HepG2 (cell line): ENCODE measurements around the gene ARHGEF6. TPM values are rescaled to one million over a fixed set of nuclear protein-coding genes. Genes with fewer than 3 reads are reported as not detected.

Experiments
- ATAC-seq: fragments of 200-7000 bp; cut with Tn5 transposase; 3 replicates; pipeline ENCODE4 v1.9.1; 2020; ENCODE audit warnings: mild to moderate bottlenecking, moderate library complexity
- BruUV-seq: library from RNA; stranded (reverse); fragments of 400-500 nt; replicated peaks from 2 replicates; lab custom pipeline; 2021; lab: Mats Ljungman, UMichigan
- CTCF ChIA-PET: fragments of 300-600 bp; formaldehyde crosslinking; extraction: SDS; loops from one replicate; lab custom pipeline; 2021; ENCODE audit warnings: low total read pairs, inconsistent platforms, low intra/inter-chr PET ratio; lab: Yijun Ruan, JAX
- POLR2A ChIA-PET: fragments of 350-600 bp; sonication (Branson Sonifier 250); formaldehyde crosslinking; loops from one replicate; lab custom pipeline; 2020; ENCODE audit warnings: antibody characterized with exemption, inconsistent platforms; lab: Yijun Ruan, JAX
- DNase-seq: peaks from one replicate; pipeline ENCODE4 v3.0.0-alpha.2; 2015; ENCODE audit warnings: low spot score
- FAIRE-seq: peaks from 3 replicates; lab custom pipeline; 2011; peaks lifted over from hg19 to GRCh38; lab: Jason Lieb, UNC
- H2AFZ ChIP-seq: one replicate; pipeline ENCODE4 v1.6.1; 2011; ENCODE audit warnings: low read length, inconsistent platforms
- H3K27ac ChIP-seq: fragments of 300-600 bp; 3 replicates; pipeline ENCODE4 v1.8.0; 2011; ENCODE audit warnings: mixed run types, mild to moderate bottlenecking, mixed read lengths, low read length, inconsistent platforms; ENCODE audit not compliant: insufficient read depth; ENCODE audit errors: extremely low read length
- H3K27me3 ChIP-seq, 2 experiments: fragments of 200-600 bp in 1 of 2; 2 replicates in 1 of 2; 3 replicates in 1 of 2; pipeline versions ENCODE4 v1.6.0 to v1.8.0; 2011; ENCODE audit warnings: low read length in 2 of 2, mild to moderate bottlenecking in 2 of 2, moderate library complexity in 2 of 2, inconsistent platforms in 1 of 2; ENCODE audit not compliant: insufficient read depth in 2 of 2, control insufficient read depth in 1 of 2
- H3K36me3 ChIP-seq, 2 experiments: fragments of 200-600 bp in 1 of 2; replicated peaks in 1 of 2; 2 replicates in 1 of 2; 3 replicates in 1 of 2; pipeline versions ENCODE4 v1.5.1 to v1.8.0; 2011; ENCODE audit warnings: low read length in 2 of 2, inconsistent platforms in 1 of 2; ENCODE audit not compliant: insufficient read depth in 2 of 2, control insufficient read depth in 1 of 2
- H3K4me1 ChIP-seq: 2 replicates; pipeline ENCODE4 v1.5.1; 2012; ENCODE audit warnings: low read length, inconsistent platforms; ENCODE audit not compliant: insufficient read depth
- H3K4me2 ChIP-seq: 2 replicates; pipeline ENCODE4 v1.6.0; 2011; ENCODE audit warnings: low read depth, low read length, inconsistent platforms
- H3K4me3 ChIP-seq, 3 experiments: fragments of 200-600 bp in 1 of 3; sonication (generic), shearing (Covaris generic) in 1 of 3; replicated peaks in 1 of 3; 2 replicates each; pipeline ENCODE4 v1.5.1; 2011 to 2016; ENCODE audit warnings: low read length in 3 of 3, inconsistent platforms in 2 of 3, low read depth in 2 of 3, mild to moderate bottlenecking in 2 of 3, control low read depth in 1 of 3, mixed read lengths in 1 of 3; ENCODE audit not compliant: insufficient read depth in 1 of 3
- H3K79me2 ChIP-seq: one replicate; pipeline ENCODE4 v1.6.1; 2011; ENCODE audit warnings: low read length, inconsistent platforms; ENCODE audit not compliant: insufficient read depth
- H3K9ac ChIP-seq: 2 replicates; pipeline ENCODE4 v1.6.0; 2011; ENCODE audit warnings: mild to moderate bottlenecking, low read depth, low read length, inconsistent platforms; ENCODE audit not compliant: insufficient read depth
- H3K9me3 ChIP-seq: 2 replicates; pipeline ENCODE4 v1.5.1; 2012; ENCODE audit warnings: mild to moderate bottlenecking, low read length
- H4K20me1 ChIP-seq: 2 replicates; pipeline ENCODE4 v1.6.0; 2011; ENCODE audit warnings: inconsistent platforms, mild to moderate bottlenecking, low read length, moderate library complexity; ENCODE audit not compliant: insufficient read depth
- JUND ChIP-seq: sonication (generic); formaldehyde crosslinking; IDR thresholded peaks from 2 replicates; pipeline ENCODE4 v1.8.0; 2022; ENCODE audit warnings: mild to moderate bottlenecking, missing genetic modification reagents
- NR1H2 ChIP-seq: sonication (generic); formaldehyde crosslinking; IDR thresholded peaks from 2 replicates; pipeline ENCODE4 v1.8.1; 2022; ENCODE audit warnings: low read depth, missing genetic modification reagents, borderline replicate concordance
- TBX3 ChIP-seq: fragments of 450-650 bp; IDR thresholded peaks from 2 replicates; pipeline ENCODE4 v1.6.1; 2017; ENCODE audit warnings: antibody characterized with exemption, mild to moderate bottlenecking, inconsistent platforms, borderline replicate concordance
- TEAD2 ChIP-seq: sonication (generic); formaldehyde crosslinking; IDR thresholded peaks from 2 replicates; pipeline ENCODE4 v1.9.0; 2021; ENCODE audit warnings: missing genetic modification reagents
- WIZ ChIP-seq: sonication (generic); formaldehyde crosslinking; IDR thresholded peaks from 2 replicates; pipeline ENCODE4 v1.5.1; 2020; ENCODE audit warnings: mild to moderate bottlenecking, missing genetic modification reagents
- ZNF234 ChIP-seq: sonication (generic); formaldehyde crosslinking; conservative IDR thresholded peaks from 2 replicates; pipeline ENCODE4 v1.5.1; 2020; ENCODE audit warnings: mild to moderate bottlenecking, missing genetic modification reagents
- ZNF296 ChIP-seq: sonication (generic); formaldehyde crosslinking; conservative IDR thresholded peaks from 2 replicates; pipeline ENCODE4 v1.5.0; 2020; ENCODE audit warnings: mild to moderate bottlenecking, missing genetic modification reagents
- ZNF513 ChIP-seq: sonication (generic); formaldehyde crosslinking; conservative IDR thresholded peaks from 2 replicates; pipeline ENCODE4 v1.5.0; 2020; ENCODE audit warnings: missing genetic modification reagents
- WGBS: methylation state at CpG from one replicate; pipeline ENCODE4 v1.1.6; 2017; ENCODE audit warnings: low lambda C conversion rate; 5-methylcytosine and 5-hydroxymethylcytosine counted together
- in situ Hi-C: cut with HindIII; loops from 2 replicates; pipeline ENCODE4 v1.10.0; 2017; ENCODE audit warnings: low pct_unique_long_range_greater_than_20kb; ENCODE audit not compliant: extremely low pct_ligation_motif_present
- intact Hi-C: fragments of 100-400 bp; cut with micrococcal nuclease; formaldehyde crosslinking; loops from one replicate; pipeline ENCODE4 v1.10.0; 2022; ENCODE audit not compliant: unreplicated experiment
- polyA plus RNA-seq, 8 experiments: library from polyadenylated mRNA; depleted of rRNA in 3 of 8; stranded (reverse) in 7 of 8; unstranded in 1 of 8; fragments of >200 nt; fragmentation: Illumina TruSeq in 4 of 8; extraction: Trizol in 4 of 8; gene quantifications; 2 replicates each; pipeline versions ENCODE4 v1.2.1 to v1.2.3, GENCODE V29; 2011 to 2016; ENCODE audit warnings: low read depth in 4 of 8, missing spikeins in 1 of 8, mixed read lengths in 1 of 8; ENCODE audit not compliant: insufficient read depth in 1 of 8
- total RNA-seq, 5 experiments: library from RNA; depleted of rRNA; stranded (reverse); fragments of >200 nt; fragmentation: Illumina TruSeq; extraction: Trizol; gene quantifications; 2 replicates each; pipeline ENCODE4 v1.2.3, GENCODE V29; 2016; ENCODE audit warnings: low read depth in 1 of 5

ARHGEF6 gene
- total and polyA plus RNA-seq, 2 of the 13 experiments (the other 11 are each of a cell fraction or from before 2014, with no cell fraction given), result 0.03 TPM; not detected in 1

DNA sequence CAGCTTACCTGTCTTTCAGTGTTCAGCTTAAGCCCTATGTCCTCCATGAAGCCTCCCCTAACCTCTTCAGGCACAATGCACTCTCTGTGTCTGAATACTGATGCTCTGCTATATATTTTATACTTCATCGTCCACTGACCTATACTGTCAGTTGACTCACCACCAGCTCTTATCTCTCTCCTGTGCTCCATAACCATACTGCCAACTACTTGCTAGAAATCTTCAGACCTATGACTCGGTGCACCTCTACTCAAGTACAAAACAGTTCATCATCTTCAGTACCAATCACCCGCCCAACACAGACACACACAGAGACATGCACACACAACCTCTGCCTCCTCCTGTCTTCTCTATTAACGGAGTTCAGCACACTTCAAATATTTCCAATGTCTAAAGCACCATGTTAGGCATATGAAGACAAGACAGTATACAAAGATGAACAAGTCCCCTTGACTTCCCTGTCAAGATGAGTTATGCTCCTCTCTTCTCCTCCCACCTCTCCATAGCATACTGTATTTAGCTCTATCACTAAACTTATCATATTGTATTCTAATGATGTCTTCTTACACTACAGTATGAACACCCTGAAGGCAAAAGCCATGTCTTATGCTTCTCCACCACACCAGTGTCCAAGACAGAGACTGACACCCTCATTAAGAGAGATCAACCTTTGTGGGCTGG is 42.5 kb downstream of the ARHGEF6 start:
- intact Hi-C loops, result no loop called here
- TF ChIP-seq ZNF296 (no peak), WIZ (CRISPR knock-in tag) (no peak), TEAD2 (no peak), JUND (CRISPR knock-in tag) (no peak), NR1H2 (no peak), ZNF513 (CRISPR knock-in tag) (no peak), TBX3 (no peak), ZNF234 (no peak)
- no peaks in the 10 kb centered on the region for H3K4me1 ChIP-seq
- in situ Hi-C loops, result no loop called here
- no peak overlapping the region for H3K4me3 ChIP-seq
- CTCF ChIA-PET, result no interaction called here
- no peak for ATAC-seq
- H4K20me1 ChIP-seq, result no peaks in the 10 kb centered on the region
- no peak for FAIRE-seq
- WGBS, result 2% methylated on average over 4 of the region's 4 CpGs
- no peaks in the 10 kb centered on the region; a peak in 1 of 5 replicates for H3K27me3 ChIP-seq
- H3K27ac ChIP-seq, result no peak overlapping the region
- no peaks in the 10 kb centered on the region for H3K9me3 ChIP-seq
- POLR2A ChIA-PET, result no interaction called here
- DNase-seq, result no peak
- H3K79me2 ChIP-seq, result no peaks in the 10 kb centered on the region
- H3K4me2 ChIP-seq, result no peak overlapping the region
- no peak overlapping the region for H2AFZ ChIP-seq
- BruUV-seq, result no TSS peak
- H3K36me3 ChIP-seq, result no peaks in the 10 kb centered on the region
- no peak overlapping the region for H3K9ac ChIP-seq
